LNCAP (cell line): ENCODE measurements around the gene SYT7.

Source experiments
- CTCF ChIP-seq: fragments of 450-650 bp; IDR thresholded peaks from 2 replicates; pipeline ENCODE4 v1.5.1; 2017; ENCODE audit warnings: mild to moderate bottlenecking

Gene SYT7

GRCh38 chr11:61603667-61604066 lies 22.8 kb upstream of the SYT7 start:
- TF ChIP-seq CTCF, result no peak

GRCh38 chr11:61602775-61603569 lies 22.1 kb upstream of the SYT7 start:
- no peak for TF ChIP-seq CTCF

- no peak for TF ChIP-seq CTCF
Measured at GRCh38 chr11:61601512-61601911, 20.6 kb upstream of the SYT7 start.

GRCh38 chr11:61599968-61600710 lies 19.3 kb upstream of the SYT7 start:
- no peak for TF ChIP-seq CTCF

- no peak for TF ChIP-seq CTCF
Measured at GRCh38 chr11:61598886-61599868, 18.3 kb upstream of the SYT7 start.

GRCh38 chr11:61598374-61598773 lies 17.5 kb upstream of the SYT7 start:
- no peak for TF ChIP-seq CTCF

GRCh38 chr11:61596990-61597389 lies 16.1 kb upstream of the SYT7 start:
- TF ChIP-seq CTCF, result no peak
